Stomach (tissue), 4 donors: ENCODE data around the gene JUN.

ENCODE experiments used
- EP300 ChIP-seq: sonication (generic); formaldehyde crosslinking; IDR thresholded peaks from one replicate; pipeline ENCODE4 v1.6.1; 2017; ENCODE audit warnings: antibody characterized with exemption
- POLR2AphosphoS5 ChIP-seq, 3 donors: sonication (generic); formaldehyde crosslinking; IDR thresholded peaks; one replicate each; pipeline ENCODE4 v1.6.1; 2016; ENCODE audit warnings: antibody characterized with exemption in 3 of 3
- TF ChIP-seq, protein P1 (sequence below), 7 experiments: fragments of 450-650 bp in 4 of 7; fragments of 200-600 bp in 3 of 7; sonication (generic) in 3 of 7; IDR thresholded peaks; one replicate each; pipeline ENCODE4 v1.5.1; 2016 to 2019; ENCODE audit warnings: antibody characterized with exemption in 7 of 7, control low read depth in 2 of 7, mild to moderate bottlenecking in 1 of 7

DNA sequence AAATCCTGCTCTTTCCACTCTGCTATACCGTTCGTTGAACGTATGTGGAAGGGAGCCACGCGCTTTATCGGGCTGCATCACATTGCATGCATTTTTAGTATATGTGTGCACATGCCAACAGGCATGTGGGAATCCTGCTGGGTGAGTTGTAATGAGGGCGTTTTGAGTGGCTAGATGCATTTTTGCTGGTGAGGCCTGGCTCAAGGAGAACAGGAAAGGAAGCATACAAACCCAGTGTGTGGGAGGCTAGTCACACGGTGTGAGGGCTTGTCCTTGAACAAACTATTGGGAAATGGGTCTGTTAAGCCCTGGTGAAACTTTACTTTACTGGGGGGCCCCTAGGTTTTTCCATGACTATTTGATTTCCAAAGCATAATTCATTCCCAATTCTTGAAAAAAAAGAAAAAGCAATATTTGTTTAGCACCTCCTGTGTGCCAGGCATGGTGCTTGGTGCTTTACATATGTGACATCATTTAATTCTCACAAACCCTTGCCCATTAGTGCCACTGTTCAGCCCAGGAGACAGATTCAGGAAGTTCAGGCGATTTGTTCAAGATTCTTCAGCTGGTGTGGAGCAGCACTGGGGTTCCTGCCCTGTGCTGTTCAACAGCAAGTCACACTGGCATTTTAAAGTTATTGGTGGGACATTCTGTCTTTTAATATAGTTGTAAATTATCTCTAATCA is 25.6 kb upstream of the JUN start:
- TF ChIP-seq POLR2AphosphoS5 (IDR thresholded peaks at IDR 0.05) (no peak), EP300 (no peak)
- TF ChIP-seq, protein P1, sequence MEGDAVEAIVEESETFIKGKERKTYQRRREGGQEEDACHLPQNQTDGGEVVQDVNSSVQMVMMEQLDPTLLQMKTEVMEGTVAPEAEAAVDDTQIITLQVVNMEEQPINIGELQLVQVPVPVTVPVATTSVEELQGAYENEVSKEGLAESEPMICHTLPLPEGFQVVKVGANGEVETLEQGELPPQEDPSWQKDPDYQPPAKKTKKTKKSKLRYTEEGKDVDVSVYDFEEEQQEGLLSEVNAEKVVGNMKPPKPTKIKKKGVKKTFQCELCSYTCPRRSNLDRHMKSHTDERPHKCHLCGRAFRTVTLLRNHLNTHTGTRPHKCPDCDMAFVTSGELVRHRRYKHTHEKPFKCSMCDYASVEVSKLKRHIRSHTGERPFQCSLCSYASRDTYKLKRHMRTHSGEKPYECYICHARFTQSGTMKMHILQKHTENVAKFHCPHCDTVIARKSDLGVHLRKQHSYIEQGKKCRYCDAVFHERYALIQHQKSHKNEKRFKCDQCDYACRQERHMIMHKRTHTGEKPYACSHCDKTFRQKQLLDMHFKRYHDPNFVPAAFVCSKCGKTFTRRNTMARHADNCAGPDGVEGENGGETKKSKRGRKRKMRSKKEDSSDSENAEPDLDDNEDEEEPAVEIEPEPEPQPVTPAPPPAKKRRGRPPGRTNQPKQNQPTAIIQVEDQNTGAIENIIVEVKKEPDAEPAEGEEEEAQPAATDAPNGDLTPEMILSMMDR (IDR thresholded peaks at IDR 0.05), result no peak
